ENCODE measurements around the gene SLC7A5.
"Not testable (repeated sequence)": the region's sequence is repeated elsewhere in the genome, so short reads cannot be mapped to it uniquely, and the experiment has no call there.

The SLC7A5 gene

GRCh38 chr16:87790292-87791100, 78.8 kb downstream of the SLC7A5 start:
- H3K4me2 ChIP-seq, result no peak overlapping the region
- H3K4me1 ChIP-seq, result peaks cover 59% of the 10 kb centered on the region
- no peaks in the 10 kb centered on the region for H4K20me1 ChIP-seq
- H3K27ac ChIP-seq, result peak overlapping the region; percentile 35
- H3K36me3 ChIP-seq, result no peaks in the 10 kb centered on the region
- no peaks in the 10 kb centered on the region for H3K27me3 ChIP-seq
- H3K4me3 ChIP-seq, result no peak overlapping the region
- TF ChIP-seq Cebpa-rat (IDR thresholded peaks at IDR 0.05), result no peak
- H3K9me3 ChIP-seq, result no peaks in the 10 kb centered on the region
- H3K9ac ChIP-seq, result no peak overlapping the region

GRCh38 chr16:87789437-87790291, 79.6 kb downstream of the SLC7A5 start:
- Histone ChIP-seq H4K20me1 (no peaks in the 10 kb centered on the region), H3K27ac (peak overlapping the region; percentile 35), H3K9ac (no peak overlapping the region), H3K4me2 (no peak overlapping the region), H3K36me3 (no peaks in the 10 kb centered on the region), H3K27me3 (no peaks in the 10 kb centered on the region), H3K9me3 (no peaks in the 10 kb centered on the region), H3K4me1 (peaks cover 59% of the 10 kb centered on the region), H3K4me3 (no peak overlapping the region)
- TF ChIP-seq Cebpa-rat (IDR thresholded peaks at IDR 0.05), result no peak

GRCh38 chr16:87788730-87789436, 80.4 kb downstream of the SLC7A5 start:
- peaks cover 59% of the 10 kb centered on the region for H3K4me1 ChIP-seq
- H3K27me3 ChIP-seq, H3K9me3 ChIP-seq, H3K36me3 ChIP-seq, H3K9ac ChIP-seq, H3K4me2 ChIP-seq, H4K20me1 ChIP-seq, H3K4me3 ChIP-seq, H3K27ac ChIP-seq: not testable (repeated sequence)

GRCh38 chr16:87787451-87788091, 81.7 kb downstream of the SLC7A5 start:
- not testable (repeated sequence) for H3K36me3 ChIP-seq, H4K20me1 ChIP-seq, H3K4me2 ChIP-seq, H3K9me3 ChIP-seq, H3K9ac ChIP-seq, H3K4me3 ChIP-seq, H3K27ac ChIP-seq, H3K27me3 ChIP-seq
- peaks cover 59% of the 10 kb centered on the region for H3K4me1 ChIP-seq

- Histone ChIP-seq H3K9me3 (no peaks in the 10 kb centered on the region), H3K27me3 (no peaks in the 10 kb centered on the region), H3K36me3 (no peaks in the 10 kb centered on the region), H3K4me2 (peak overlapping the region; percentile 97), H3K4me3 (no peak overlapping the region), H3K27ac (peak overlapping the region; percentile 38; the same call in 1 of the 2 replicates), H3K9ac (no peak overlapping the region), H3K4me1 (peaks cover 64% of the 10 kb centered on the region), H4K20me1 (no peaks in the 10 kb centered on the region)
- no peak for TF ChIP-seq Cebpa-rat (IDR thresholded peaks at IDR 0.05)
Observed at GRCh38 chr16:87784812-87785211, 84.5 kb downstream of the SLC7A5 start.

- no peaks in the 10 kb centered on the region for H3K9me3 ChIP-seq
- no peaks in the 10 kb centered on the region for H4K20me1 ChIP-seq
- H3K4me3 ChIP-seq, result 0 out of 2 replicates have a peak overlapping the region, but pooled peaks have one; percentile 14
- H3K9ac ChIP-seq, result peak overlapping the region; percentile 94
- H3K27me3 ChIP-seq, result no peaks in the 10 kb centered on the region
- peak overlapping the region; percentile 97 for H3K4me2 ChIP-seq
- peaks cover 87% of the 10 kb centered on the region for H3K4me1 ChIP-seq
- H3K27ac ChIP-seq, result peak overlapping the region; percentile 100
- no peak for TF ChIP-seq Cebpa-rat (IDR thresholded peaks at IDR 0.05)
- no peaks in the 10 kb centered on the region for H3K36me3 ChIP-seq
Observed at GRCh38 chr16:87782033-87782432, 87.3 kb downstream of the SLC7A5 start.

GRCh38 chr16:87780385-87780989, 88.8 kb downstream of the SLC7A5 start:
- no peak for TF ChIP-seq Cebpa-rat (IDR thresholded peaks at IDR 0.05)
- peak overlapping the region; percentile 97 for H3K4me2 ChIP-seq
- peaks cover 92% of the 10 kb centered on the region for H3K4me1 ChIP-seq
- H3K9ac ChIP-seq, result peak overlapping the region; percentile 94
- H3K36me3 ChIP-seq, result no peaks in the 10 kb centered on the region
- H3K27ac ChIP-seq, result peak overlapping the region; percentile 100
- H4K20me1 ChIP-seq, result no peaks in the 10 kb centered on the region
- peak overlapping the region; percentile 46 for H3K4me3 ChIP-seq
- H3K9me3 ChIP-seq, result no peaks in the 10 kb centered on the region
- H3K27me3 ChIP-seq, result no peaks in the 10 kb centered on the region

All from BLaER1 (cell line).